T-helper 22 cell (primary cell): ENCODE data around the gene SLC30A7.

Experiments
- DNase-seq: peaks from one replicate; pipeline ENCODE4 v3.0.0-alpha.2; 2020; ENCODE audit warnings: low read depth

Gene SLC30A7

GRCh38 chr1:100972185-100972584 lies 76.3 kb downstream of the SLC30A7 start:
- no peak for DNase-seq

GRCh38 chr1:100976936-100977335 lies 81.0 kb downstream of the SLC30A7 start:
- DNase-seq, result no peak

- no peak for DNase-seq
Observed at GRCh38 chr1:100979631-100980030, 83.7 kb downstream of the SLC30A7 start.

GRCh38 chr1:100982793-100983192 lies 86.9 kb downstream of the SLC30A7 start:
- no peak for DNase-seq

- DNase-seq, result no peak
Observed at GRCh38 chr1:100988121-100988520, 92.2 kb downstream of the SLC30A7 start.

GRCh38 chr1:100989306-100990077 lies 93.6 kb downstream of the SLC30A7 start:
- DNase-seq, result no peak

GRCh38 chr1:100995198-100995988 lies 99.5 kb downstream of the SLC30A7 start:
- DNase-seq, result no peak

- DNase-seq, result no peak
Observed at GRCh38 chr1:100998426-100998825, 102.5 kb downstream of the SLC30A7 start.

GRCh38 chr1:101000131-101000873 lies 104.4 kb downstream of the SLC30A7 start:
- no peak for DNase-seq

- no peak for DNase-seq
Observed at GRCh38 chr1:101002551-101002950, 106.7 kb downstream of the SLC30A7 start.

- DNase-seq, result no peak
Observed at GRCh38 chr1:101003012-101003650, 107.2 kb downstream of the SLC30A7 start.

- DNase-seq, result no peak
Observed at GRCh38 chr1:101004061-101004460, 108.2 kb downstream of the SLC30A7 start.

- DNase-seq, result no peak
Observed at GRCh38 chr1:101004670-101005069, 108.8 kb downstream of the SLC30A7 start.

- DNase-seq, result no peak
Observed at GRCh38 chr1:101005183-101005582, 109.3 kb downstream of the SLC30A7 start.

GRCh38 chr1:101005871-101006270 lies 110.0 kb downstream of the SLC30A7 start:
- DNase-seq, result peak; percentile 4

GRCh38 chr1:101006553-101006952 lies 110.7 kb downstream of the SLC30A7 start:
- DNase-seq, result no peak

- DNase-seq, result no peak
Observed at GRCh38 chr1:101008229-101008834, 112.4 kb downstream of the SLC30A7 start.

GRCh38 chr1:101013776-101014175 lies 117.9 kb downstream of the SLC30A7 start:
- DNase-seq, result no peak

- no peak for DNase-seq
Observed at GRCh38 chr1:101017448-101017847, 121.6 kb downstream of the SLC30A7 start.

GRCh38 chr1:101022294-101022693 lies 126.4 kb downstream of the SLC30A7 start:
- no peak for DNase-seq

- no peak for DNase-seq
Observed at GRCh38 chr1:101025283-101025656, 129.4 kb downstream of the SLC30A7 start.
